GM23248 (cell line): Measurements from ENCODE around the gene HOXA6. TPM values are rescaled to one million over a fixed set of nuclear protein-coding genes. Genes with fewer than 3 reads are reported as not detected.

Experiments
- DNase-seq: peaks from one replicate; pipeline ENCODE4 v3.0.0-alpha.2; 2015
- H2AFZ ChIP-seq: fragments of 200-600 bp; sonication (generic); 2 replicates; pipeline ENCODE4 v1.6.1; 2016; ENCODE audit warnings: antibody characterized with exemption
- H3F3A ChIP-seq: fragments of 200-600 bp; sonication (generic); 2 replicates; pipeline ENCODE4 v1.6.1; 2016; ENCODE audit warnings: mild to moderate bottlenecking, antibody characterized with exemption, mixed run types; ENCODE audit not compliant: insufficient read depth
- H3K27ac ChIP-seq: fragments of 200-600 bp; sonication (generic); 2 replicates; pipeline ENCODE4 v1.5.1; 2016; ENCODE audit warnings: mild to moderate bottlenecking
- H3K27me3 ChIP-seq: fragments of 200-600 bp; sonication (generic); replicated peaks from 2 replicates; pipeline ENCODE4 v1.6.1; 2016; ENCODE audit warnings: mild to moderate bottlenecking; ENCODE audit not compliant: insufficient read depth
- H3K36me3 ChIP-seq: fragments of 200-600 bp; sonication (generic); 2 replicates; pipeline ENCODE4 v1.6.1; 2016; ENCODE audit warnings: low read depth, mild to moderate bottlenecking
- H3K4me1 ChIP-seq: fragments of 200-600 bp; sonication (generic); 2 replicates; pipeline ENCODE4 v1.6.1; 2016; ENCODE audit warnings: mild to moderate bottlenecking; ENCODE audit not compliant: insufficient read depth
- H3K4me2 ChIP-seq: fragments of 200-600 bp; sonication (generic); one replicate; pipeline ENCODE4 v1.6.1; 2016; ENCODE audit warnings: mild to moderate bottlenecking; ENCODE audit not compliant: unreplicated experiment
- H3K4me3 ChIP-seq: fragments of 200-600 bp; sonication (generic); 2 replicates; pipeline ENCODE4 v1.5.1; 2016; ENCODE audit warnings: mild to moderate bottlenecking
- H3K79me2 ChIP-seq: fragments of 200-600 bp; sonication (generic); 2 replicates; pipeline ENCODE4 v1.6.1; 2016; ENCODE audit warnings: mild to moderate bottlenecking; ENCODE audit not compliant: insufficient read depth
- H3K9ac ChIP-seq: fragments of 200-600 bp; sonication (generic); 2 replicates; pipeline ENCODE4 v1.6.1; 2016; ENCODE audit warnings: mild to moderate bottlenecking
- H3K9me2 ChIP-seq: fragments of 200-600 bp; sonication (generic); 2 replicates; pipeline ENCODE4 v1.6.1; 2016; ENCODE audit warnings: mixed run types, mild to moderate bottlenecking, moderate library complexity; ENCODE audit not compliant: insufficient read depth
- H3K9me3 ChIP-seq: fragments of 200-600 bp; sonication (generic); one replicate; pipeline ENCODE4 v1.6.1; 2017; ENCODE audit warnings: low read depth
- H4K20me1 ChIP-seq: fragments of 200-600 bp; sonication (generic); 2 replicates; pipeline ENCODE4 v1.6.0; 2016; ENCODE audit not compliant: insufficient read depth
- EZH2 ChIP-seq: fragments of 200-600 bp; sonication (generic); IDR thresholded peaks from 2 replicates; pipeline ENCODE4 v1.6.1; 2018; ENCODE audit warnings: antibody characterized with exemption, mild to moderate bottlenecking; ENCODE audit not compliant: insufficient read depth, poor library complexity, severe bottlenecking
- EZH2phosphoT487 ChIP-seq: fragments of 200-600 bp; sonication (generic); IDR thresholded peaks from 2 replicates; pipeline ENCODE4 v1.6.1; 2018; ENCODE audit warnings: antibody characterized with exemption, moderate library complexity, mild to moderate bottlenecking, low read depth; ENCODE audit not compliant: insufficient read depth
- WGBS, 2 experiments: methylation state at CpG; one replicate each; pipeline ENCODE4 v1.1.6; 2015 to 2017; ENCODE audit warnings: low lambda C conversion rate in 2 of 2, low coverage in 1 of 2; ENCODE audit errors: missing lambda C conversion rate in 2 of 2; 5-methylcytosine and 5-hydroxymethylcytosine counted together
- in situ Hi-C: fragments of 300-500 bp; cut with MboI; formaldehyde crosslinking; loops from 2 replicates; pipeline ENCODE4 v1.15.0; 2020
- polyA plus RNA-seq: library from polyadenylated mRNA; unstranded; fragments of >200 nt; fragmentation: Nextera tagmentation; extraction: Ambion mirVana; gene quantifications from 2 replicates; pipeline ENCODE4 v1.2.1, GENCODE V29; 2016
- total RNA-seq: library from RNA; depleted of rRNA; stranded (reverse); fragments of >200 nt; shearing (Covaris generic); gene quantifications from 2 replicates; pipeline ENCODE4 v1.2.3, GENCODE V29; 2014

The HOXA6 gene
- total and polyA plus RNA-seq, 2 experiments from 2014 or later: 3.2 to 3.5 TPM

GRCh38 chr7:27162561-27163287 lies 15.2 kb upstream of the HOXA6 start:
- Histone ChIP-seq H3K36me3 (peaks cover 10% of the 10 kb centered on the region; the same call in 1 of the 2 replicates), H3K9ac (peak overlapping the region; percentile 98), H3K4me2 (peak overlapping the region; percentile 100), H3K4me1 (peaks cover 5% of the 10 kb centered on the region), H3K27me3 (no peaks in the 10 kb centered on the region), H3K4me3 (peak overlapping the region; percentile 83), H3K27ac (peak overlapping the region; percentile 99), H3K9me2 (no peaks in the 10 kb centered on the region), H3K9me3 (no peaks in the 10 kb centered on the region), H3K79me2 (peaks cover 66% of the 10 kb centered on the region), H2AFZ (no peak overlapping the region), H3F3A (peaks cover 14% of the 10 kb centered on the region), H4K20me1 (no peaks in the 10 kb centered on the region)
- TF ChIP-seq EZH2 (no peak), EZH2phosphoT487 (no peak)
- 1 to 2% methylated on average over 7 of the region's 7 CpGs for WGBS, 2 experiments
- in situ Hi-C loops: loop anchor here (10.0 kb wide), 1 partner anchor 968 kb away; no protein-coding TSS in a partner anchor
- DNase-seq: peak; percentile 50

- DNase-seq: peak; percentile 61
- peak overlapping the region; percentile 100 for H3K4me2 ChIP-seq
- in situ Hi-C loops: loop anchor here (10.0 kb wide), 1 partner anchor 967 kb away; no protein-coding TSS in a partner anchor
- peaks cover 58% of the 10 kb centered on the region for H3K79me2 ChIP-seq
- H2AFZ ChIP-seq: no peak overlapping the region
- no peaks in the 10 kb centered on the region for H3K9me3 ChIP-seq
- H3K4me3 ChIP-seq: peak overlapping the region; percentile 83
- no peaks in the 10 kb centered on the region for H4K20me1 ChIP-seq
- H3K27me3 ChIP-seq: no peaks in the 10 kb centered on the region
- H3F3A ChIP-seq: peaks cover 7% of the 10 kb centered on the region
- 5 to 7% methylated on average over 24 to 30 of the region's 30 CpGs for WGBS, 2 experiments
- H3K9ac ChIP-seq: peak overlapping the region; percentile 98
- peak overlapping the region; percentile 99 for H3K27ac ChIP-seq
- no peaks in the 10 kb centered on the region for H3K9me2 ChIP-seq
- TF ChIP-seq EZH2phosphoT487 (no peak), EZH2 (no peak)
- H3K36me3 ChIP-seq: peaks cover 10% of the 10 kb centered on the region; the same call in 1 of the 2 replicates
- no peaks in the 10 kb centered on the region for H3K4me1 ChIP-seq
Measured at GRCh38 chr7:27161721-27162560, 14.4 kb upstream of the HOXA6 start.

GRCh38 chr7:27161214-27161720 lies 13.7 kb upstream of the HOXA6 start:
- H3K9me3 ChIP-seq: no peaks in the 10 kb centered on the region
- no peaks in the 10 kb centered on the region for H4K20me1 ChIP-seq
- H3K27ac ChIP-seq: peak overlapping the region; percentile 99
- peaks cover 10% of the 10 kb centered on the region; the same call in 1 of the 2 replicates for H3K36me3 ChIP-seq
- peak; percentile 51 for DNase-seq
- peaks cover 52% of the 10 kb centered on the region for H3K79me2 ChIP-seq
- in situ Hi-C loops: loop anchor here (10.0 kb wide), 1 partner anchor 966 kb away; no protein-coding TSS in a partner anchor
- H3K27me3 ChIP-seq: no peaks in the 10 kb centered on the region
- H3K9ac ChIP-seq: peak overlapping the region; percentile 98
- 1% methylated on average over 19 to 26 of the region's 27 CpGs for WGBS, 2 experiments
- peak overlapping the region; percentile 95 for H2AFZ ChIP-seq
- H3K9me2 ChIP-seq: no peaks in the 10 kb centered on the region
- no peaks in the 10 kb centered on the region for H3K4me1 ChIP-seq
- peaks cover 7% of the 10 kb centered on the region; the same call in 1 of the 2 replicates for H3F3A ChIP-seq
- H3K4me2 ChIP-seq: peak overlapping the region; percentile 100
- peak overlapping the region; percentile 83 for H3K4me3 ChIP-seq
- TF ChIP-seq EZH2 (no peak), EZH2phosphoT487 (no peak)

- in situ Hi-C loops: loop anchor here (10.0 kb wide), 1 partner anchor 966 kb away; no protein-coding TSS in a partner anchor
- peaks cover 49% of the 10 kb centered on the region for H3K79me2 ChIP-seq
- DNase-seq: peak; percentile 91
- peak overlapping the region; percentile 95 for H2AFZ ChIP-seq
- H3K9ac ChIP-seq: peak overlapping the region; percentile 98
- peak overlapping the region; percentile 99 for H3K27ac ChIP-seq
- no peaks in the 10 kb centered on the region for H4K20me1 ChIP-seq
- H3K9me3 ChIP-seq: no peaks in the 10 kb centered on the region
- peaks cover 7% of the 10 kb centered on the region; the same call in 1 of the 2 replicates for H3F3A ChIP-seq
- H3K9me2 ChIP-seq: no peaks in the 10 kb centered on the region
- peak overlapping the region; percentile 100 for H3K4me2 ChIP-seq
- H3K4me1 ChIP-seq: peaks cover under 1% of the 10 kb centered on the region
- peaks cover 10% of the 10 kb centered on the region; the same call in 1 of the 2 replicates for H3K36me3 ChIP-seq
- 5 to 6% methylated on average over 52 to 53 of the region's 54 CpGs for WGBS, 2 experiments
- H3K27me3 ChIP-seq: no peaks in the 10 kb centered on the region
- TF ChIP-seq EZH2phosphoT487: no peak
- H3K4me3 ChIP-seq: peak overlapping the region; percentile 83
Measured at GRCh38 chr7:27160546-27161213, 13.1 kb upstream of the HOXA6 start.
